B cell (primary cell): ENCODE results near the gene TMEM50B. TPM values are rescaled to one million over a fixed set of nuclear protein-coding genes. Genes with fewer than 3 reads are reported as not detected.

Experiments
- ATAC-seq: fragments of 200-7000 bp; cut with Tn5 transposase; one replicate; pipeline ENCODE4 v1.10.0; 2021; ENCODE audit warnings: low read depth, mild to moderate bottlenecking, moderate number of reproducible peaks, moderate library complexity
- CTCF ChIA-PET: fragments of 350-600 bp; sonication (Branson Sonifier 250); formaldehyde crosslinking; loops from one replicate; lab custom pipeline; 2021; ENCODE audit warnings: antibody characterized with exemption, inconsistent platforms; lab: Charles Lee
- POLR2A ChIA-PET: fragments of 350-600 bp; sonication (Branson Sonifier 250); formaldehyde crosslinking; loops from one replicate; lab custom pipeline; 2021; ENCODE audit warnings: antibody characterized with exemption; lab: Charles Lee
- DNase-seq: peaks from one replicate; pipeline ENCODE4 v3.0.0; 2013
- H2AFZ ChIP-seq: 2 replicates; pipeline ENCODE4 v1.6.1; 2012; ENCODE audit warnings: mild to moderate bottlenecking, low read depth, low read length; ENCODE audit not compliant: insufficient read depth, poor library complexity, severe bottlenecking
- H3K27ac ChIP-seq, 2 donors: 1 replicate in 1 of 2; 2 replicates in 1 of 2; pipeline ENCODE4 v1.5.1; 2012 to 2013; ENCODE audit warnings: low read length in 2 of 2, mild to moderate bottlenecking in 2 of 2, moderate library complexity in 1 of 2
- H3K27me3 ChIP-seq, 4 experiments: fragments of 200-600 bp in 1 of 4; sonication (generic) in 1 of 4; replicated peaks in 1 of 4; 1 replicate in 2 of 4; 2 replicates in 2 of 4; pipeline versions ENCODE4 v1.6.1 to v1.7.0; 2013 to 2016; ENCODE audit warnings: low read length in 3 of 4, mild to moderate bottlenecking in 2 of 4, mixed read lengths in 1 of 4, moderate library complexity in 1 of 4; ENCODE audit not compliant: insufficient read depth in 4 of 4, control insufficient read depth in 3 of 4; ENCODE audit errors: control extremely low read depth in 1 of 4
- H3K36me3 ChIP-seq, 2 experiments: replicated peaks in 1 of 2; 1 replicate in 1 of 2; 2 replicates in 1 of 2; pipeline versions ENCODE4 v1.6.1 to v1.7.1; 2013; ENCODE audit warnings: low read length in 1 of 2; ENCODE audit not compliant: insufficient read depth in 2 of 2, control insufficient read depth in 1 of 2; ENCODE audit errors: control extremely low read depth in 1 of 2, extremely low read depth in 1 of 2
- H3K4me1 ChIP-seq, 2 donors: fragments of 200-600 bp in 1 of 2; sonication (generic) in 1 of 2; 1 replicate in 1 of 2; 2 replicates in 1 of 2; pipeline versions ENCODE4 v1.5.1 to v1.6.1; 2013 to 2017; ENCODE audit warnings: low read length in 2 of 2; ENCODE audit not compliant: control insufficient read depth in 2 of 2, insufficient read depth in 2 of 2
- H3K4me2 ChIP-seq: replicated peaks from 2 replicates; pipeline ENCODE3; 2012; ENCODE audit warnings: mild to moderate bottlenecking, low read depth, low read length; ENCODE audit not compliant: poor library complexity, severe bottlenecking
- H3K4me3 ChIP-seq, 5 experiments: fragments of 200-600 bp in 1 of 5; sonication (generic) in 1 of 5; 1 replicate in 3 of 5; 2 replicates in 2 of 5; pipeline versions ENCODE4 v1.5.1 to v1.7.0; 2011 to 2016; ENCODE audit warnings: low read length in 4 of 5, mild to moderate bottlenecking in 4 of 5, low read depth in 2 of 5, control low read depth in 1 of 5, moderate library complexity in 1 of 5; ENCODE audit not compliant: insufficient read depth in 1 of 5; ENCODE audit errors: control extremely low read depth in 1 of 5, extremely low read depth in 1 of 5
- H3K79me2 ChIP-seq: fragments of 200-600 bp; sonication (generic); one replicate; pipeline ENCODE4 v1.6.0; 2016; ENCODE audit warnings: low read length; ENCODE audit not compliant: control insufficient read depth, insufficient read depth
- H3K9ac ChIP-seq: fragments of 200-600 bp; sonication (generic); 2 replicates; pipeline ENCODE4 v1.6.1; 2017; ENCODE audit warnings: mild to moderate bottlenecking, low read length, moderate library complexity
- H3K9me3 ChIP-seq, 3 donors: one replicate each; pipeline versions ENCODE4 v1.6.1 to v1.7.1; 2013; ENCODE audit warnings: low read length in 2 of 3; ENCODE audit not compliant: control insufficient read depth in 2 of 3, insufficient read depth in 1 of 3; ENCODE audit errors: control extremely low read depth in 1 of 3
- H4K20me1 ChIP-seq: 2 replicates; pipeline ENCODE4 v1.6.0; 2012; ENCODE audit warnings: mild to moderate bottlenecking, low read length; ENCODE audit not compliant: insufficient read depth, control insufficient read depth, poor library complexity, severe bottlenecking
- H3K27ac Mint-ChIP-seq: one replicate; pipeline ENCODE4 v1.8.0; 2021; ENCODE audit warnings: mixed read lengths
- H3K27me3 Mint-ChIP-seq: one replicate; pipeline ENCODE4 v1.8.0; 2021; ENCODE audit warnings: mixed read lengths
- H3K4me1 Mint-ChIP-seq: one replicate; pipeline ENCODE4 v1.8.0; 2021; ENCODE audit warnings: mixed read lengths
- H3K4me3 Mint-ChIP-seq: one replicate; pipeline ENCODE4 v1.8.0; 2021; ENCODE audit warnings: mixed read lengths
- H3K9me3 Mint-ChIP-seq: one replicate; pipeline ENCODE4 v1.8.0; 2022; ENCODE audit warnings: mixed read lengths; ENCODE audit not compliant: insufficient read depth
- EZH2 ChIP-seq: IDR thresholded peaks from 2 replicates; pipeline ENCODE4 v1.6.1; 2012; ENCODE audit warnings: borderline replicate concordance, low read depth, mild to moderate bottlenecking, moderate library complexity, low read length; ENCODE audit not compliant: insufficient read depth, poor library complexity, severe bottlenecking
- WGBS: methylation state at CpG from one replicate; pipeline ENCODE4 v1.1.5; 2013; ENCODE audit warnings: missing lambda C conversion rate; ENCODE audit not compliant: insufficient coverage; 5-methylcytosine and 5-hydroxymethylcytosine counted together
- intact Hi-C: fragments of 100-400 bp; cut with micrococcal nuclease; formaldehyde crosslinking; loops from one replicate; pipeline ENCODE4 v1.10.0; 2022
- polyA plus RNA-seq: library from polyadenylated mRNA; depleted of rRNA; stranded (reverse); fragments of >200 nt; gene quantifications from 2 replicates; pipeline ENCODE4 v1.2.3, GENCODE V29; 2012
- total RNA-seq, 2 donors: library from RNA; stranded (reverse); fragments of 120-200 nt in 1 of 2; gene quantifications; 1 replicate in 1 of 2; 2 replicates in 1 of 2; pipeline versions ENCODE4 v1.2.3 to v1.2.4, GENCODE V29; 2013 to 2022
- TF ChIP-seq, protein P1 (sequence below): fragments of 200-600 bp; IDR thresholded peaks from one replicate; pipeline ENCODE4 v1.8.0; 2022; ENCODE audit warnings: antibody characterized with exemption, mild to moderate bottlenecking

TMEM50B gene
- total and polyA plus RNA-seq, 2 donors (not counting 1 experiment from before 2014, with no cell fraction given): 52.6 to 79.5 TPM

DNA sequence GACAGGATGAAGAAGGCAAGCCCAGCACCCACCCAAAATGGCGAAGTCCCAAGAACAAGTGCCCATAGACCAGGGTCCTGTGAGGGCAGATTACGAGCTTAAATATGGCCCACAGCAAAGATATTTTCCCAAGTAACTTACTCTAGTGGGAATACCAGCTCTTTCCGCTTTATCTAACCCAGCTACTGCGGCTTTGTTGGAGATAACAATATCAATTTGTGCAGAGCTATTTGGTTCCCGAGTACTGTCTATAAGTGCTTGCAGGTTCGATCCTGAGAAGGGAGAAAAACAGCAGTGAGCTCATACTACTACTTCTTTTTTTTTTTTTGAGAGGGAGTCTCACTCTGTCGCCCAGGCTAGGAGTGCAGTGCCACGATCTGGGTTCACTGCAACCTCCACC is 26.1 kb upstream of the TMEM50B start:
- POLR2A ChIA-PET: interaction anchor here (0.6 kb wide), 1 partner anchor 88 kb away, joined by 10 read pairs; no protein-coding TSS in a partner anchor

DNA sequence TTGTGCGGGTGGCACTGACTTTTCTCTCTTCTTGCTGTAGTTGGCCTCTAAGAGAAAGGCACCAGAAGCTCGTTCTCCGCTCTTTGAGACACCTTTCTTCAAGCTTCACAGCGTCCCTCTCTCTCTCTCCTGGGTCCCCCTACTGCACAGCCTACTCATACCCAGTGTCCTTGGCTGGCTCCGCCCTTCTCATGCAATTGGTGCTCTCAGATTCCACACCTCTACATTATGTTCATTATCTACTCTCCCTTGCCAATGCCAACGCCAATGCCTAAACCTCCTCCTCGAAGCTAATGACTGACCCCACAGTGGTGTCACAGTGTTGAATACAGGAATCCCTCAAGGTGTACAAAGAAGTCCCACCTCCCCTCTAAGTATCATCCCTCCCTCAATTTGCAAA is 16.6 kb upstream of the TMEM50B start:
- no peaks in the 10 kb centered on the region for H3K9me3 ChIP-seq
- TF ChIP-seq EZH2: no peak
- TF ChIP-seq, protein P1, sequence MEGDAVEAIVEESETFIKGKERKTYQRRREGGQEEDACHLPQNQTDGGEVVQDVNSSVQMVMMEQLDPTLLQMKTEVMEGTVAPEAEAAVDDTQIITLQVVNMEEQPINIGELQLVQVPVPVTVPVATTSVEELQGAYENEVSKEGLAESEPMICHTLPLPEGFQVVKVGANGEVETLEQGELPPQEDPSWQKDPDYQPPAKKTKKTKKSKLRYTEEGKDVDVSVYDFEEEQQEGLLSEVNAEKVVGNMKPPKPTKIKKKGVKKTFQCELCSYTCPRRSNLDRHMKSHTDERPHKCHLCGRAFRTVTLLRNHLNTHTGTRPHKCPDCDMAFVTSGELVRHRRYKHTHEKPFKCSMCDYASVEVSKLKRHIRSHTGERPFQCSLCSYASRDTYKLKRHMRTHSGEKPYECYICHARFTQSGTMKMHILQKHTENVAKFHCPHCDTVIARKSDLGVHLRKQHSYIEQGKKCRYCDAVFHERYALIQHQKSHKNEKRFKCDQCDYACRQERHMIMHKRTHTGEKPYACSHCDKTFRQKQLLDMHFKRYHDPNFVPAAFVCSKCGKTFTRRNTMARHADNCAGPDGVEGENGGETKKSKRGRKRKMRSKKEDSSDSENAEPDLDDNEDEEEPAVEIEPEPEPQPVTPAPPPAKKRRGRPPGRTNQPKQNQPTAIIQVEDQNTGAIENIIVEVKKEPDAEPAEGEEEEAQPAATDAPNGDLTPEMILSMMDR: no peak
- no peak overlapping the region for H3K9ac ChIP-seq
- Mint-ChIP-seq H3K9me3 (no peaks in the 10 kb centered on the region), H3K4me1 (peaks cover 5% of the 10 kb centered on the region), H3K4me3 (no peak overlapping the region), H3K27me3 (no peaks in the 10 kb centered on the region), H3K27ac (no peak overlapping the region)
- no peaks in the 10 kb centered on the region for H3K79me2 ChIP-seq
- H3K4me2 ChIP-seq: no peak overlapping the region
- no peaks in the 10 kb centered on the region for H3K27me3 ChIP-seq
- H2AFZ ChIP-seq: no peak overlapping the region
- 66% methylated on average over 6 of the region's 7 CpGs for WGBS
- H4K20me1 ChIP-seq: no peaks in the 10 kb centered on the region
- no peak for ATAC-seq
- peaks cover 0 to 4% of the 10 kb centered on the region in 2 donors for H3K4me1 ChIP-seq
- no peaks in the 10 kb centered on the region for H3K36me3 ChIP-seq
- H3K4me3 ChIP-seq: no peak overlapping the region
- DNase-seq: no peak
- ChIA-PET POLR2A (no interaction called here), CTCF (no interaction called here)
- H3K27ac ChIP-seq: no peak overlapping the region
- intact Hi-C loops: no loop called here

More for the DNA sequence above, 26.1 kb upstream of the TMEM50B start:
- no peaks in the 10 kb centered on the region for H3K79me2 ChIP-seq
- no peaks in the 10 kb centered on the region for H3K9me3 ChIP-seq
- intact Hi-C loops: no loop called here
- H3K36me3 ChIP-seq: peaks cover 0 to 36% of the 10 kb centered on the region in 2 experiments
- no peaks in the 10 kb centered on the region for H3K27me3 ChIP-seq
- H4K20me1 ChIP-seq: no peaks in the 10 kb centered on the region
- Mint-ChIP-seq H3K4me3 (no peak overlapping the region), H3K9me3 (peaks cover 3% of the 10 kb centered on the region), H3K27me3 (no peaks in the 10 kb centered on the region), H3K27ac (no peak overlapping the region), H3K4me1 (no peaks in the 10 kb centered on the region)
- H3K4me3 ChIP-seq: no peak overlapping the region
- WGBS: 100% methylated on average over 1 of the region's 8 CpGs
- CTCF ChIA-PET: interaction anchor here (1.2 kb wide), 1 partner anchor 26 kb away, joined by 3 read pairs; the partner anchor contains the start of gene TMEM50B
- H3K4me1 ChIP-seq: no peaks in the 10 kb centered on the region
- DNase-seq (no peak), ATAC-seq (no peak)
- no peak overlapping the region for H2AFZ ChIP-seq
- no peak overlapping the region for H3K27ac ChIP-seq
- no peak overlapping the region for H3K4me2 ChIP-seq
- TF ChIP-seq EZH2: no peak
- TF ChIP-seq, protein P1: no peak
- H3K9ac ChIP-seq: no peak overlapping the region
